Left colon (tissue), 2 donors: ENCODE results near the gene RIMKLB. TPM values are rescaled to one million over a fixed set of nuclear protein-coding genes. Genes with fewer than 3 reads are reported as not detected.
"Not testable (repeated sequence)": the region's sequence is repeated elsewhere in the genome, so short reads cannot be mapped to it uniquely, and the experiment has no call there.

ENCODE experiments used
- ATAC-seq: fragments of 200-7000 bp; cut with Tn5 transposase; one replicate; pipeline ENCODE4 v1.9.1; 2020; ENCODE audit warnings: mild to moderate bottlenecking, moderate library complexity
- DNase-seq, 2 donors: peaks; one replicate each; pipeline ENCODE4 v3.0.0-alpha.2; 2020
- intact Hi-C, 2 donors: fragments of 100-400 bp; cut with DNase I in 1 of 2; cut with micrococcal nuclease in 1 of 2; formaldehyde crosslinking; loops; one replicate each; pipeline versions ENCODE4 v1.11.2 to v1.14.0; 2022; cut with DNase I, micrococcal nuclease
- total RNA-seq, 2 donors: library from RNA; stranded (reverse); fragmentation: NEBNext Ultra II Directional; extraction: Animal tissue kit (Norgen Biotek cat#: 25700); gene quantifications; one replicate each; pipeline ENCODE4 v1.2.1, GENCODE V29; 2021
- donor health status: DM: no; HTN: no; CAD: no.
- donor health status: DM: yes; HTN: yes; CAD: no.

RIMKLB gene
- total RNA-seq, 2 donors from 2014 or later, result 4.9 to 8.9 TPM

DNA sequence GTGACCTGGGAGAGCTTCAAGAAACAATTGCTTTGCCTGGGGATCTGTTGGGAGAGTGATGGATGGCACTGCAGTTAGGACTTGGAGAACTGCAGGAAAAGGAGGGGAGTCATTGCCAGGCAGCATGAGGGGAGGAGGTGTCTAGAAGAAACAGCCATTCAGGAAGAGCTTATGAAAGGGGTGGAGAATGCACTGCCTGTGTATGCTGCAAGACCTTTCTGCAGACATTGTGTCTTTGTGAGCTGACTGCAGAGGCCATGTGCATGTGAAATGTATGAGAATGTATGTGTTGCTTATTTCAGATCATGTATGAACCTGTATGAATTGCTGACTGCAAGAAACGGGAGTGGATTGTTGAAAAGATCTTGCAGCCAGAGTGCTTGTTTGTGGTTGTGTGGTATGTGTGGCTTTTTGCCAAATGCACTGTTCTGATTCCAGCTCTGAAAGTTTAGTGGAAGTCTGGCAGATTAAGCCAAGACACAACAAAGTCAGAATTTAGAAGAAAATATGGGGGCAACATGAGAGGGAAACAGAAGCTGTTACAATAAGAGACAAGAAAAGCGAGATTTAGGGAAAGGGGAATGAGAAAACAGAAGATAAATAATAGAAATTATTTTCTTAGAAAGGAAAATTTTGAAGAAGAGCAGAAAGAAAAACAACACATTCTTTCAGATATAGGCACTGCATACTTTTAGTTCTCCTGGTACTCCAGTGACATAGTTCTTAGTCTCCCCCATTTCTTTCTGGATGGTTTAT lies 9.8 kb upstream of the RIMKLB start:
- intact Hi-C loops, result loop anchor here (10.0 kb wide), 3 partner anchors 137 to 357 kb away; partner anchors contain the start of gene A2ML1 (in 1 of the 2)
- DNase-seq, result peak in 1 of 2 donors; percentile 75
- ATAC-seq, result peak; percentile 69

- intact Hi-C loops, result loop anchor here (10.0 kb wide), 3 partner anchors 135 to 355 kb away; partner anchors contain the start of gene A2ML1 (in 1 of the 2)
- no peak for ATAC-seq
These were observed 8.1 kb upstream of the RIMKLB start for GRCh38 chr12:8689681-8690080.

GRCh38 chr12:8692573-8692972 lies 5.2 kb upstream of the RIMKLB start:
- intact Hi-C loops, result no loop called here
- ATAC-seq (peak; percentile 61), DNase-seq (peak; percentile 29 to 61)

More at GRCh38 chr12:8689681-8690080, 8.1 kb upstream of the RIMKLB start:
- no peak for DNase-seq

- intact Hi-C loops, result no loop called here
- ATAC-seq, result no peak
- DNase-seq, result no peak
These were observed 2.7 kb upstream of the RIMKLB start for GRCh38 chr12:8695116-8695515.

- ATAC-seq, result no peak
These were observed 1.2 kb upstream of the RIMKLB start for GRCh38 chr12:8696442-8697090.

DNA sequence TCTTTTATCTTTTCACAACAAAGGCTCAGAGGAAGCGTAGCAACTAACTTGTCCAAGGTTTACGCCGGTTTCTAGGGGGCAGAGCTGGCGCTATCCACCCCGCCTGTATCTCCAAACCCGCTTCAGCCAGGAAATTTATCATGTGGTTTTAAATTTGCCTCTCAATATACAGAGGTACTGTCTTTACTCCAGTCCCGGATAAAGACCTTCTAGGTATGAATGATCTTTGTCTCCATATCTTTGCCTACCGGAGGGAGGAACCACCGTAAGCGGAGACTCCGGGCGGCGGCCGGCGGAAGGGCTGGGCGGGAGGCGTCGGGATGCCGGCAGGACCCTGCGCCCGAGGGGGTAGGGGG lies 693 bp upstream of the RIMKLB start:
- ATAC-seq (peak; percentile 43), DNase-seq (no peak)
- intact Hi-C loops, result no loop called here

More at GRCh38 chr12:8696442-8697090, 1.2 kb upstream of the RIMKLB start:
- intact Hi-C loops, result no loop called here
- no peak for DNase-seq

- DNase-seq (peak; percentile 50 to 65), ATAC-seq (peak; percentile 62)
- intact Hi-C loops, result no loop called here
These were observed 501 bp downstream of the RIMKLB start for GRCh38 chr12:8698132-8698851.

DNA sequence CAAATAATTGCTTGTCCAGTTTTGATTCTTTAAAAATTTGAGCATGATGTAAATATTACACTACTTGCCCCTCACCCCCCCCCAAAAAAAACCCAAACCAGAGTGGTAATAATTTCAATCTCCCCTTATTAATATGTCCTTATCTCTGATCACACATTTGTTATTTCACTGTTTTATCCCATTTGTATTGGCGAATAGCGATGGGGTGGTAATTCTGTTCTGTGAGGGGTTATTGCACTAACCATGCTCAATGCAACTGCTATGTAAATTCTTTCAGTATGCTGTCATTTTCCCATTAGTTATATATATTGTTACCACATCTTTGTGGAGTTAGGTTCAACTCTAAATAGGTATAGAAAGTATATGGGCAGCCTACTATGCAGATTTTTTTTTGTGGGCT lies 1.1 kb downstream of the RIMKLB start:
- ATAC-seq (no peak), DNase-seq (no peak)
- intact Hi-C loops, result no loop called here

DNA sequence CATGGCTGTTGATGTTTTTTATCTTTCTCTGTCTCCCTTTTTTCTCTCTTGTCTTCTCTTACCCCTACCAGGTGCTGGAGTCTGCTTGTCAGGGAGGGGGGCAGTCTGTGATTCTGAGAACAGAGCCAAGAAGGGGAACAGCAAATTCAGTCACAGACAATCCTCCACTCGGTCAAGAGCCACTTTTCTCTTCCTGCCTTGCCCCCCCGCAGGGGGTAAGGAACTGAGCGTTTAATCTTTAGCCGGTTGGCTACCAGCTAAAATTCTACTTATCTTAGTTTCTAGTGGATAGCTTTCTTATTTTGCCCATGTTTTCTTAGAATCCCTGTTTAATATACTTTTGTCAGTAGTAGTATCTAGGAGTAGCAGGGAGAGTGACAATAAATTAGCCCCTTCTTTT lies 1.9 kb downstream of the RIMKLB start:
- intact Hi-C loops, result no loop called here
- DNase-seq (no peak), ATAC-seq (no peak)

- no peak for ATAC-seq
- DNase-seq, result no peak
- intact Hi-C loops, result no loop called here
These were observed 3.4 kb downstream of the RIMKLB start for GRCh38 chr12:8701046-8701660.

- DNase-seq, result no peak
- intact Hi-C loops, result no loop called here
- no peak for ATAC-seq
These were observed 4.4 kb downstream of the RIMKLB start for GRCh38 chr12:8702159-8702558.

- DNase-seq (peak; percentile 19 to 37), ATAC-seq (peak; percentile 94)
- intact Hi-C loops, result no loop called here
These were observed 11.5 kb downstream of the RIMKLB start for GRCh38 chr12:8709124-8709830.

DNA sequence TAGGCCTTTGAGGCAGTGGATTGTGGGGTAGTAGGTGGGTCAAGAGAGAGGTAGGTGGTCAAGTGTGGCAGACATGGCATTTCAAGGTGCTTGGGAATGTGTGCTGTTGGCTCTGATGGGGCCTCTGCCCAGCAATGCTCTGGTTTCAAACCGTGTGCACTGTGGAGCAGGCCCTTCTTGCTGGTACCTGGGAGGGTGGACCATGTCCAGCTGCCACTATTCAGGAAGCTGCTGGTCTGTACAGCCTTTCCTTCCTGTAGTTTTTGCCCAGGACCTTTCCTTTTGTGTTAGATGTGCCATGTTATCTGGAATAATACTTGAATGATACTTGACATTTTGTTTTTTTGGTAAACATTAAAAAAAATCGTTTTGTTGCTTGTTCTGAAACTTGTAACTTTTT lies 14.8 kb downstream of the RIMKLB start:
- intact Hi-C loops, result no loop called here
- DNase-seq (no peak), ATAC-seq (no peak)

- ATAC-seq, result no peak
- intact Hi-C loops, result no loop called here
- DNase-seq, result no peak
These were observed 24.6 kb downstream of the RIMKLB start for GRCh38 chr12:8722286-8722800.

- intact Hi-C loops, result no loop called here
- DNase-seq (no peak), ATAC-seq (no peak)
These were observed 37.1 kb downstream of the RIMKLB start for GRCh38 chr12:8734873-8735381.

DNA sequence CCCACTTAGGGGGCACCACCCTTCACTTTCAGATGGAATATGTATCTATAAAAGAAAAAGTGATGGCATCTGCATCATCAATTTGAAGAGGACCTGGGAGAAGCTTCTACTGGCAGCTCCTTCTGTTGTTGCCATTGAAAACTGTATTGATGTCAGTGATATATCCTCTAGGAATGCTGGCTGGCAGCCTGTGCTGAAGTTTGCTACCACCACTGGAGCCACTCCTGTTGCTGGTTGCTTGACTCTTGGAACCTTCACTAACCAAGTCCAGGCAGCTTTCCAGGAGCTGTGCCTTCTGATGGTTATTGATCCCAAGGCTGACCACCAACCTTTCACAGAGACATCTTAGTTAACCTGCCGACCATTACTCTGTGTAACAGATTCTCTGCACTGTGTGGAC lies 44.7 kb downstream of the RIMKLB start:
- ATAC-seq (no peak), DNase-seq (no peak)
- intact Hi-C loops, result no loop called here

GRCh38 chr12:8743121-8743520 lies 45.3 kb downstream of the RIMKLB start:
- DNase-seq, intact Hi-C loops, ATAC-seq: not testable (repeated sequence)

GRCh38 chr12:8745631-8746030 lies 47.8 kb downstream of the RIMKLB start:
- ATAC-seq, DNase-seq, intact Hi-C loops: not testable (repeated sequence)
